Thyroid gland (tissue), 4 donors: ENCODE results near the gene VARS2.

Experiments used
- POLR2A ChIP-seq, 2 donors: fragments of 450-650 bp; IDR thresholded peaks; one replicate each; pipeline ENCODE4 v1.6.1; 2017; ENCODE audit warnings: antibody characterized with exemption in 2 of 2, mild to moderate bottlenecking in 2 of 2, moderate library complexity in 1 of 2
- TF ChIP-seq, protein P1 (sequence below), 6 experiments: fragments of 200-600 bp in 3 of 6; fragments of 450-650 bp in 3 of 6; sonication (generic) in 3 of 6; IDR thresholded peaks; one replicate each; pipeline ENCODE4 v1.5.1; 2016 to 2019; ENCODE audit warnings: antibody characterized with exemption in 6 of 6, mild to moderate bottlenecking in 2 of 6, inconsistent platforms in 1 of 6, moderate library complexity in 1 of 6

DNA sequence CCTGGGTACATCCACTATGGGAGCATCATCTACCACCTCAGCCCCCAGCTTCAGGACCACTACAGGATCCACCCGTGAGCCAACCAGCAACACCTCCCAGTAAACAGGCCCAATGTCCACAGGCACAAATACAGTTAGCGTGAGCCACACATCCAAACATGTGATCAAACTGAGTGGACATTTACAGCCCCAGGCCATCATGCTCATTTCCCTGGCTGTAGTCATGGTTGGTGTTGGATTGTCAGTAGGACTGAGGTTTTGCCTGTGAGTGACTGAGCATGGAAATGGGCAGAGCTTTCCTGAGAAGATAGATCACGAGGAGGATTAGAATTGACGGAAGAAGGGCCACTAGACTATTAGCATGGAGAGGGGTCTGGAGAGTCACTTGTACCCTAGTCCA, 58.8 kb downstream of the VARS2 start:
- TF ChIP-seq, protein P1, sequence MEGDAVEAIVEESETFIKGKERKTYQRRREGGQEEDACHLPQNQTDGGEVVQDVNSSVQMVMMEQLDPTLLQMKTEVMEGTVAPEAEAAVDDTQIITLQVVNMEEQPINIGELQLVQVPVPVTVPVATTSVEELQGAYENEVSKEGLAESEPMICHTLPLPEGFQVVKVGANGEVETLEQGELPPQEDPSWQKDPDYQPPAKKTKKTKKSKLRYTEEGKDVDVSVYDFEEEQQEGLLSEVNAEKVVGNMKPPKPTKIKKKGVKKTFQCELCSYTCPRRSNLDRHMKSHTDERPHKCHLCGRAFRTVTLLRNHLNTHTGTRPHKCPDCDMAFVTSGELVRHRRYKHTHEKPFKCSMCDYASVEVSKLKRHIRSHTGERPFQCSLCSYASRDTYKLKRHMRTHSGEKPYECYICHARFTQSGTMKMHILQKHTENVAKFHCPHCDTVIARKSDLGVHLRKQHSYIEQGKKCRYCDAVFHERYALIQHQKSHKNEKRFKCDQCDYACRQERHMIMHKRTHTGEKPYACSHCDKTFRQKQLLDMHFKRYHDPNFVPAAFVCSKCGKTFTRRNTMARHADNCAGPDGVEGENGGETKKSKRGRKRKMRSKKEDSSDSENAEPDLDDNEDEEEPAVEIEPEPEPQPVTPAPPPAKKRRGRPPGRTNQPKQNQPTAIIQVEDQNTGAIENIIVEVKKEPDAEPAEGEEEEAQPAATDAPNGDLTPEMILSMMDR (IDR thresholded peaks at IDR 0.05), result no peak
- no peak for TF ChIP-seq POLR2A (IDR thresholded peaks at IDR 0.05)
